Measurements from ENCODE around the gene TXN.
"Not testable (repeated sequence)": the region's sequence is repeated elsewhere in the genome, so short reads cannot be mapped to it uniquely, and the experiment has no call there.

Gene TXN

DNA sequence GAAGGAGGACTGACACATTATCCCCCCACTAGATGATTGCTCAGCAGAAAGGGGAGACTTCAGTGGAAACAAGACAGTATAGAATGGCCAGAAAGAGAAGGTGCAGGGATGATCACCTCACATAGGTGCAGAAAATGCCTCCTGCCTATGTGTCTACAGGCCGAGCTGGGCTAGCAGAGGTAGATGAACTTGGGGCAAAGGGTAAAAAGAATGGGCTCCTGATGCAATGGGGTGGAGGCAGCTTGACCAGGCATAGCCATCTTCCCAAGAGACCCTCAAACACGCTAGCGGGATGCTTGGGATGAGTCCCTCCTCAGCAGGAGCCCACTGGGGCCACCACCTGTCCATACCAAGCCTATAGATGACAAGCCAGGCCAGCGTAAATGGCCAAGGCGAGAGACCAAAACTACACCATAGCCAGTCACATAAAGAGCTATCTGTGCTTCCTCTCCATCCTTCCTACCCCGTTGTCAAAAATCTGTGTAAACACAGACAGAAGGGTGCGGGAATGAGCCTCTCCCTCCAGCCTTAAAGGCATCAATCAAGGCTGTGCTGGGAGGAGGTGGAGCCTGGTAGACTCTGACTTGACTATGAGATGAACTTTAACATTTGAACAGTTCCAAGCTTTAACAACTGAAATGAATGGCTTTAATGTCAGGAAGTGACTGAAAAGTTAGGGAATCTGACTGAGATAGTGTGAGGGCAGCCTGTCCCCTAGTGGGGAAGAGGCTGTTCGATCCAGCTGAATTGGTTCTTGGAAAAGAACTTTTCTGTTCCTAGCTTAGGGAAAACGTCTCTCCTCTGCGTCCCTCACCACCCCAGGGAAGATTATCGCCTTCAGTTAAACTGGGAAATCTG lies 58.7 kb downstream of the TXN start:
- TF ChIP-seq, protein P1, sequence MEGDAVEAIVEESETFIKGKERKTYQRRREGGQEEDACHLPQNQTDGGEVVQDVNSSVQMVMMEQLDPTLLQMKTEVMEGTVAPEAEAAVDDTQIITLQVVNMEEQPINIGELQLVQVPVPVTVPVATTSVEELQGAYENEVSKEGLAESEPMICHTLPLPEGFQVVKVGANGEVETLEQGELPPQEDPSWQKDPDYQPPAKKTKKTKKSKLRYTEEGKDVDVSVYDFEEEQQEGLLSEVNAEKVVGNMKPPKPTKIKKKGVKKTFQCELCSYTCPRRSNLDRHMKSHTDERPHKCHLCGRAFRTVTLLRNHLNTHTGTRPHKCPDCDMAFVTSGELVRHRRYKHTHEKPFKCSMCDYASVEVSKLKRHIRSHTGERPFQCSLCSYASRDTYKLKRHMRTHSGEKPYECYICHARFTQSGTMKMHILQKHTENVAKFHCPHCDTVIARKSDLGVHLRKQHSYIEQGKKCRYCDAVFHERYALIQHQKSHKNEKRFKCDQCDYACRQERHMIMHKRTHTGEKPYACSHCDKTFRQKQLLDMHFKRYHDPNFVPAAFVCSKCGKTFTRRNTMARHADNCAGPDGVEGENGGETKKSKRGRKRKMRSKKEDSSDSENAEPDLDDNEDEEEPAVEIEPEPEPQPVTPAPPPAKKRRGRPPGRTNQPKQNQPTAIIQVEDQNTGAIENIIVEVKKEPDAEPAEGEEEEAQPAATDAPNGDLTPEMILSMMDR (IDR thresholded peaks at IDR 0.05; ENCODE audit: insufficient read depth, low read length, poor library complexity, severe bottlenecking) = no peak
- Histone ChIP-seq H3K36me3 (ENCODE audit: control insufficient read depth, insufficient read depth, low read length) (no peaks in the 10 kb centered on the region), H3K27me3 (replicated peaks; ENCODE audit: control insufficient read depth, insufficient read depth, low read length) (no peaks in the 10 kb centered on the region), H3K4me3 (replicated peaks; ENCODE audit: low read depth, low read length) (no peak overlapping the region)
- DNase-seq (ENCODE audit: extremely low read depth, insufficient read length) = no peak

DNA sequence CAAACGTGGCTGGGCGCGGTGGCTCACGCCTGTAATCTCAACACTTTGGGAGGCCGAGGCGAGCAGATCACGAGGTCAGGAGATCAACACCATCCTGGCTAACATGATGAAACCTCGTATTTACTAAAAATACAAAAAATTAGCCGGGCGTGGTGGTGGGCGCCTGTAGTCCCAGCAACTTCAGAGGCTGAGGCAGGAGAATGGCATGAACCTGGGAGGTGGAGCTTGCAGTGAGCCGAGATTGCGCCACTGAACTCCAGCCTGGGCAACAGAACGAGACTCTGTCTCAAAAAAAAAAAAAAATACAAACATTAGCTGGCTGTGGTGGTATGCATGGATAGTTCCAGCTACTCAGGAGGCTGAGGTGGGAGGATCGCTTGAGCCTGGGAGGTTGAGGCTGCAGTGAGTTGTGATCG lies 60.2 kb downstream of the TXN start:
- not testable (repeated sequence) for H3K4me3 ChIP-seq (replicated peaks; ENCODE audit: low read depth, low read length); H3K36me3 ChIP-seq (ENCODE audit: control insufficient read depth, insufficient read depth, low read length); DNase-seq (ENCODE audit: extremely low read depth, insufficient read length); H3K27me3 ChIP-seq (replicated peaks; ENCODE audit: control insufficient read depth, insufficient read depth, low read length)

Measured in GM06990 (cell line).